Measurements from ENCODE around the gene ABRAXAS1.

GRCh38 chr4:83490876-83491450 is 6.1 kb upstream of the ABRAXAS1 start:
- peak; percentile 16 to 53 (median 44) for TF ChIP-seq CTCF (IDR thresholded peaks at IDR 0.05)
- no peak for TF ChIP-seq EP300 (IDR thresholded peaks at IDR 0.05)
